GM19467 (cell line): Measurements from ENCODE around the gene MAP3K7CL.

Experiments
- ATAC-seq: cut with Tn5 transposase; IDR thresholded peaks from one replicate; pipeline ENCODE4 v1.9.1; 2021; ENCODE audit warnings: mild to moderate bottlenecking, moderate library complexity; ENCODE audit not compliant: unreplicated experiment

The MAP3K7CL gene

DNA sequence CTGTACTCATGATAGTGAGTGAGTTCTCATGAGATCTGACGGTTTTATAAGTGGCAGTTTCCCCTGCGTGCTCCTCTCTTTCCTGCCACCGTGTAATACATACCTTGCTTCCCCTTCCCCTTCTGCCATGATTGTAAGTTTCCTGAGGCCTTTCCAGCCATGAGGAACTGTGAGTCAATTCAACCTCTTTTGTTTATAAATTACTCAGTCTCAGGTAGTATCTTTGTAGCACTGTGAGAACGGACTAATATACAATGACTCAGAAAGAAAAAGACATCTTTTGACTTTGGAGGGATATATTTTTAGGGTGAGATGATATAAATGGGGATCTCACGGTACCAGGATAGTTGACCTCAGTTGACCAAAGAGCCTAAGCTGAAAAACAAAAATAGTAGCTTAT, 93.6 kb downstream of the MAP3K7CL start:
- no peak for ATAC-seq
